Neuronal stem cell (in vitro differentiated cells): ENCODE data around the gene DEPDC4.

ENCODE experiments used
- DNase-seq: peaks from one replicate; pipeline ENCODE4 v3.0.0-alpha.2; 2013; ENCODE audit warnings: low spot score
- H2AFZ ChIP-seq: one replicate; pipeline ENCODE4 v1.6.1; 2013; ENCODE audit warnings: mild to moderate bottlenecking, low read length, inconsistent platforms
- H2AK5ac ChIP-seq: 2 replicates; pipeline ENCODE4 v1.6.1; 2013; ENCODE audit warnings: low read depth, mild to moderate bottlenecking, inconsistent platforms, low read length, moderate library complexity, mixed read lengths
- H2BK120ac ChIP-seq: 2 replicates; pipeline ENCODE4 v1.6.1; 2013; ENCODE audit warnings: low read depth, mild to moderate bottlenecking, inconsistent platforms, low read length, moderate library complexity, mixed read lengths
- H2BK12ac ChIP-seq: one replicate; pipeline ENCODE4 v1.6.1; 2013; ENCODE audit warnings: low read length, inconsistent platforms
- H2BK15ac ChIP-seq: 2 replicates; pipeline ENCODE4 v1.6.1; 2013; ENCODE audit warnings: mild to moderate bottlenecking, low read length, inconsistent platforms, mixed read lengths
- H2BK5ac ChIP-seq: one replicate; pipeline ENCODE4 v1.6.1; 2013; ENCODE audit warnings: inconsistent platforms, mild to moderate bottlenecking, low read length, moderate library complexity
- H3K14ac ChIP-seq: one replicate; pipeline ENCODE4 v1.6.1; 2013; ENCODE audit warnings: low read length, inconsistent platforms
- H3K18ac ChIP-seq: 2 replicates; pipeline ENCODE4 v1.6.1; 2013; ENCODE audit warnings: low read length, inconsistent platforms
- H3K23ac ChIP-seq: 2 replicates; pipeline ENCODE4 v1.6.1; 2013; ENCODE audit warnings: low read depth, mild to moderate bottlenecking, mixed read lengths, low read length, inconsistent platforms; ENCODE audit not compliant: poor library complexity
- H3K27ac ChIP-seq: replicated peaks from 3 replicates; pipeline ENCODE4 v1.5.1; 2013; ENCODE audit warnings: low read length, inconsistent platforms
- H3K27me3 ChIP-seq, 3 experiments: 2 replicates each; pipeline ENCODE4 v1.6.1; 2013; ENCODE audit warnings: low read length in 3 of 3, mild to moderate bottlenecking in 2 of 3, inconsistent platforms in 1 of 3, low read depth in 1 of 3, mixed read lengths in 1 of 3, moderate library complexity in 1 of 3; ENCODE audit not compliant: control insufficient read depth in 3 of 3, insufficient read depth in 3 of 3
- H3K36me3 ChIP-seq, 2 donors: replicated peaks in 1 of 2; 2 replicates each; pipeline ENCODE4 v1.6.1; 2013; ENCODE audit warnings: low read length in 2 of 2; ENCODE audit not compliant: control insufficient read depth in 2 of 2, insufficient read depth in 2 of 2
- H3K4ac ChIP-seq: 2 replicates; pipeline ENCODE4 v1.6.1; 2013; ENCODE audit warnings: inconsistent platforms, mild to moderate bottlenecking, low read length, moderate library complexity
- H3K4me1 ChIP-seq, 2 donors: 1 replicate in 1 of 2; 2 replicates in 1 of 2; pipeline ENCODE4 v1.6.1; 2013; ENCODE audit warnings: low read length in 2 of 2, low read depth in 1 of 2; ENCODE audit not compliant: control insufficient read depth in 2 of 2, insufficient read depth in 1 of 2
- H3K4me2 ChIP-seq: one replicate; pipeline ENCODE4 v1.6.1; 2013; ENCODE audit warnings: mild to moderate bottlenecking, low read length, inconsistent platforms; ENCODE audit not compliant: insufficient read depth, poor library complexity, severe bottlenecking
- H3K4me3 ChIP-seq, 2 donors: 2 replicates each; pipeline ENCODE4 v1.5.1; 2013; ENCODE audit warnings: low read length in 2 of 2, mild to moderate bottlenecking in 2 of 2, inconsistent platforms in 1 of 2, moderate library complexity in 1 of 2
- H3K79me1 ChIP-seq: one replicate; pipeline ENCODE4 v1.6.1; 2013; ENCODE audit warnings: low read depth, mild to moderate bottlenecking, inconsistent platforms, low read length, moderate library complexity
- H3K9ac ChIP-seq: one replicate; pipeline ENCODE4 v1.6.1; 2013; ENCODE audit warnings: mild to moderate bottlenecking, low read depth, low read length, inconsistent platforms; ENCODE audit not compliant: poor library complexity
- H3K9me3 ChIP-seq, 2 donors: replicated peaks in 1 of 2; 2 replicates each; pipeline versions ENCODE3 to v1.6.1; 2013; ENCODE audit warnings: low read length in 2 of 2, mild to moderate bottlenecking in 2 of 2, inconsistent platforms in 1 of 2, low read depth in 1 of 2, mixed read lengths in 1 of 2, moderate library complexity in 1 of 2; ENCODE audit not compliant: control insufficient read depth in 2 of 2, insufficient read depth in 1 of 2
- H4K8ac ChIP-seq: one replicate; pipeline ENCODE4 v1.6.1; 2013; ENCODE audit warnings: low read depth, mild to moderate bottlenecking, inconsistent platforms, low read length, moderate library complexity
- H4K91ac ChIP-seq: one replicate; pipeline ENCODE4 v1.6.1; 2013; ENCODE audit warnings: low read length, low read depth, mild to moderate bottlenecking, inconsistent platforms; ENCODE audit not compliant: poor library complexity
- WGBS, 2 donors: extraction: QIAGEN DNeasy Blood & Tissue Kit; methylation state at CpG; one replicate each; pipeline ENCODE4 v1.1.7; 2013; ENCODE audit warnings: missing lambda C conversion rate in 2 of 2, mixed read lengths in 1 of 2; ENCODE audit not compliant: insufficient read length in 2 of 2, insufficient replicate concordance in 1 of 2; ENCODE audit errors: extremely low coverage in 2 of 2; 5-methylcytosine and 5-hydroxymethylcytosine counted together

The DEPDC4 gene

DNA sequence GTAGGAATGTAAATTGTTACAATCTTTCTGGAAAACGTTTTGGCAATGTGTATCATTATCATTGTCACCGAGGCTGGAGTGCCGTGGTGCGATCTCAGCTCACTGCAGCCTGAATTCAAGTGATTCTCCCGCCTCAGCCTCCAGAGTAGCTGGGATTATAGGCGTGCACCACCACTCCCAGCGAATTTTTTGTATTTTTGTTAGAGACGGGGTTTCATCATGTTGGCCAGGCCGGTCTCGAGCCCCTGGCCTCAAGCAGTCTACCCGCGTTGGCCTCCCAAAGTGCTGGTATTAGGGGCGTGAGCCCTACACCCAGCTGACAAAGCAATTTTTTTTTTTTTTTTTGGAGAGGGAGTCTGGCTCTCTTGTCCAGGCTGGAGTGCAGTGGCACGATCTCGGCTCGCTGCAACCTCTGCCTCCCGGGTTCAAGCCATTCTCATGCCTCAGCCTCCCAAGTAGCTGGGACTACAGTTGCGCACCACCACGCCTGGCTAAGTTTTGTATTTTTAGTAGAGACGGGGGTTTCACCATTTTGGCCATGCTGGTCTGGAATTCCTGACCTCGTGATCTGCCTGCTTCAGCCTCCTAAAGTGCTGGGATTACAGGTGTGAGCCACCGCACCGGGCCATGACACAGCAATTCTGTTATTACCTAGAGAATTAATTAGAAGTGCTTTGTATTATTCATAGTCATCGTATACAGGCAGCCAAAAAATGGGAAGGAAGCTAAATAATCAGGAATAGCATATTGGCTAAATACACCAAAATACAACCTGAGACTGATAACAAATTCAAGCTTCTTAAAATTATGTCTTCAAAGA lies 65.1 kb downstream of the DEPDC4 start:
- no peak overlapping the region for H2BK120ac ChIP-seq
- H2AFZ ChIP-seq: no peak overlapping the region
- peaks cover 4% of the 10 kb centered on the region for H3K79me1 ChIP-seq
- no peak overlapping the region for H2BK15ac ChIP-seq
- no peak overlapping the region for H3K4ac ChIP-seq
- no peaks in the 10 kb centered on the region for H3K27me3 ChIP-seq
- no peak for DNase-seq
- H3K14ac ChIP-seq: no peak overlapping the region
- no peak overlapping the region for H4K91ac ChIP-seq
- H3K4me3 ChIP-seq: peak overlapping the region in 1 of 2 donors; percentile 54
- no peak overlapping the region for H2BK5ac ChIP-seq
- H3K9ac ChIP-seq: no peak overlapping the region
- H3K23ac ChIP-seq: no peak overlapping the region
- WGBS, 2 donors: no CpG with 5 or more reads among the region's 24 CpGs
- H3K9me3 ChIP-seq: no peaks in the 10 kb centered on the region
- H2BK12ac ChIP-seq: no peak overlapping the region
- H3K27ac ChIP-seq: no peak overlapping the region
- peak overlapping the region; percentile 21 for H3K4me2 ChIP-seq
- no peak overlapping the region for H3K18ac ChIP-seq
- H3K36me3 ChIP-seq: peaks cover 0 to 21% of the 10 kb centered on the region in 2 donors
- no peak overlapping the region for H2AK5ac ChIP-seq
- no peak overlapping the region for H4K8ac ChIP-seq
- peaks cover 0 to 11% of the 10 kb centered on the region in 2 donors for H3K4me1 ChIP-seq

DNA sequence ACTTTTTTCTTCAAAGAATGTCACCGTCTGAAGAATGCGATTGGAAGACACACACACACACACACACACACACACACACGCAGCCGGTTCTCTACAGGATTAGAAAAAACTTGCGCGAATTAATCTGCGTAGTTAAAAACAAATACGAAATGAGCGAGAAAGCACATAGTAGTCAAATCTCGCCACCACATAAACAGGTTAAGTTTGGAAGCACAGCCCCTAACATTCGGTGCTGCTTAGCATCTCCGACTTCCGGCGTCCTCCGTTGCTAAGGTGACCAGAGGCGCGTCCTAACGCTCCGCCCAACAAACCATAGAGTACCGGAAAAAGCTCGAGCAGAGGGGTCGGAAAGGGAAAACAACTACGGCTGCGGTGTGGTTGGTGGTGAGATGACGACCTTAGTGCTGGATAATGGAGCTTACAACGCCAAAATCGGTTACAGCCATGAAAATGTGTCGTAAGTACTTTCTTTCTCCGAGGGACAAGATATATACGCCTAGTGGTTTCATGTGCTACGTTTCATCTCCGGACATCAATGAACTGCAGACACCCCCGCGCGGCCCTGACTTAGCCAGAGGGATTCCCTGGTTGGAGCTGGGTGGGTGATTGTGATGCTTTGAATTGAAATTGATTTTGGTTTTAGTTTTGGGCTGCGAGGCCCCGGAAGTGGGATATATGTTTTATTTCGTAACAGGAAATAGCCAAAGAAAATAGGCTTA lies 66.3 kb downstream of the DEPDC4 start, which contains the start of gene ACTR6:
Gene ACTR6 (plus strand): TSS at position 353 of the 719 bp plus-strand sequence. CDS start 37 bp downstream, at position 390.
- H3K27me3 ChIP-seq: no peaks in the 10 kb centered on the region
- peak within 1 kb of the TSS; percentile 88 for H3K4me2 ChIP-seq
- peaks cover 4% of the 10 kb centered on the region for H3K79me1 ChIP-seq
- H3K36me3 ChIP-seq: peaks cover 0 to 13% of the 10 kb centered on the region in 2 donors
- peak; percentile 93 for DNase-seq
- H3K23ac ChIP-seq: no peak within 1 kb of the TSS
- no peak within 1 kb of the TSS for H2BK12ac ChIP-seq
- H3K4me3 ChIP-seq: peak within 1 kb of the TSS; percentile 54 to 98
- H2BK15ac ChIP-seq: peak within 1 kb of the TSS; percentile 58
- H3K4ac ChIP-seq: no peak within 1 kb of the TSS
- H2BK120ac ChIP-seq: no peak within 1 kb of the TSS
- peak within 1 kb of the TSS; percentile 93 for H3K18ac ChIP-seq
- peak within 1 kb of the TSS; percentile 93 for H3K9ac ChIP-seq
- peak within 1 kb of the TSS; percentile 10 for H3K14ac ChIP-seq
- H2BK5ac ChIP-seq: peak within 1 kb of the TSS; percentile 88
- peak within 1 kb of the TSS; percentile 84 for H2AFZ ChIP-seq
- peak within 1 kb of the TSS; percentile 69 for H3K27ac ChIP-seq
- peaks cover 0 to 11% of the 10 kb centered on the region in 2 donors for H3K4me1 ChIP-seq
- no peaks in the 10 kb centered on the region for H3K9me3 ChIP-seq
- H4K91ac ChIP-seq: no peak within 1 kb of the TSS
- WGBS, 2 donors: no CpG with 5 or more reads among the region's 38 CpGs
- H2AK5ac ChIP-seq: no peak within 1 kb of the TSS
- H4K8ac ChIP-seq: no peak within 1 kb of the TSS

- peaks cover 0 to 4% of the 10 kb centered on the region in 2 donors for H3K36me3 ChIP-seq
- no CpG with 5 or more reads among the region's 79 CpGs for WGBS, 2 donors
- DNase-seq: peak; percentile 66
Observed at GRCh38 chr12:100199347-100200149, 67.3 kb downstream of the DEPDC4 start.

More at GRCh38 chr12:100199347-100200149, 67.3 kb downstream of the DEPDC4 start:
- Histone ChIP-seq H3K9me3 (no peaks in the 10 kb centered on the region), H2BK120ac (no peak overlapping the region), H3K4me2 (peak overlapping the region; percentile 88), H3K4me3 (peak overlapping the region; percentile 54 to 98), H4K8ac (no peak overlapping the region), H3K23ac (peak overlapping the region; percentile 70), H2BK15ac (peak overlapping the region; percentile 58), H2AK5ac (peak overlapping the region; percentile 59), H2BK5ac (peak overlapping the region; percentile 88), H4K91ac (no peak overlapping the region), H3K4me1 (peaks cover 0 to 11% of the 10 kb centered on the region in 2 donors), H2BK12ac (peak overlapping the region; percentile 18), H3K18ac (peak overlapping the region; percentile 93), H3K4ac (no peak overlapping the region), H2AFZ (peak overlapping the region; percentile 84), H3K79me1 (peaks cover 4% of the 10 kb centered on the region), H3K9ac (peak overlapping the region; percentile 93), H3K27ac (peak overlapping the region; percentile 69), H3K27me3 (no peaks in the 10 kb centered on the region), H3K14ac (peak overlapping the region; percentile 10)
